ENCODE measurements around the gene MUSK. TPM values are rescaled to one million over a fixed set of nuclear protein-coding genes. Genes with fewer than 3 reads are reported as not detected.

Gene MUSK
- total and polyA plus RNA-seq, 2 donors (not counting 3 experiments of a cell fraction or from before 2014, with no cell fraction given) = 0.08 TPM; not detected in 1

DNA sequence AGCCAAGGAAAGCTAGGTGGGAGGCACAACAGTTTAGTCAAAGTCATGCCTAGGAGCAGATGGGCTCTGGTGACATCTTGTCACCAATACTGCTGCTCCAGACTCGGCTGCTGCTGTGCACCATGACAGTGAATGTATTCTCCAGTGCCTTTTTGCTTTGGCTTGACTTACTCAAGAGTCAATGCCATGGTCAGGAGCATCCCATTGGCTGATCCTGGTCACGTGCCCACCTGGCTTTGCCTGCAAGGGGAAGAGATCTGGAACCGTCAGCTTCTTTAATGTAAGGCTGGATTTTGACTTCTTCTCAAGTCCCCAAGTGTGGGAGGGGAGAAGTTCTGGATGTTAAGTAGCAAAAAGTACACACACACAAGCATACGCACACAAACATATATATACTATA, 19.9 kb upstream of the MUSK start:
- Histone ChIP-seq H3K36me3 (ENCODE audit: control insufficient read depth in 2 of 2, extremely low read depth in 1 of 2, insufficient read depth in 2 of 2, low read length in 2 of 2) (no peaks in the 10 kb centered on the region), H3K4me3 (replicated peaks in 1 of 3; ENCODE audit: insufficient read depth in 1 of 3, low read depth in 1 of 3, low read length in 3 of 3) (no peak overlapping the region), H3K4me2 (ENCODE audit: insufficient read depth, low read length) (no peak overlapping the region), H2AFZ (ENCODE audit: low read depth, low read length) (no peak overlapping the region), H3K4me1 (ENCODE audit: control insufficient read depth, extremely low read depth, insufficient read depth, low read length) (peaks cover 6% of the 10 kb centered on the region), H3K27me3 (ENCODE audit: control insufficient read depth in 2 of 2, insufficient read depth in 2 of 2, low read length in 2 of 2) (no peaks in the 10 kb centered on the region), H3K9me3 (replicated peaks; ENCODE audit: control insufficient read depth, insufficient read depth, low read length) (no peaks in the 10 kb centered on the region), H3K27ac (ENCODE audit: insufficient read depth, low read depth, low read length) (no peak overlapping the region), H3K79me2 (ENCODE audit: control insufficient read depth, insufficient read depth, low read length) (no peaks in the 10 kb centered on the region), H3K9me1 (replicated peaks; ENCODE audit: control insufficient read depth, extremely low read depth, insufficient read depth, low read length) (no peaks in the 10 kb centered on the region), H4K20me1 (replicated peaks; ENCODE audit: control insufficient read depth, extremely low read depth, insufficient read depth, low read length) (no peaks in the 10 kb centered on the region), H3K9ac (replicated peaks; ENCODE audit: extremely low read depth, insufficient read depth, low read length) (no peak overlapping the region)
- TF ChIP-seq POLR2AphosphoS5 (IDR thresholded peaks at IDR 0.05; ENCODE audit: insufficient read depth, low read depth, low read length) (no peak), MYC (IDR thresholded peaks at IDR 0.05; ENCODE audit: low read depth, low read length) (no peak), EZH2 (IDR thresholded peaks at IDR 0.05; ENCODE audit: borderline replicate concordance, low read depth, low read length, severe bottlenecking) (no peak), JUN (IDR thresholded peaks at IDR 0.05; ENCODE audit: borderline replicate concordance, insufficient read depth, insufficient read length, low read depth) (no peak), FOS (IDR thresholded peaks at IDR 0.05; ENCODE audit: borderline replicate concordance, insufficient read depth, low read length) (no peak), GATA2 (IDR thresholded peaks at IDR 0.05; ENCODE audit: insufficient read depth, insufficient read length, low read depth, low read length) (no peak), POLR2A (IDR thresholded peaks at IDR 0.05; ENCODE audit: low read depth, low read length) (no peak), MAX (IDR thresholded peaks at IDR 0.05; ENCODE audit: insufficient read depth, insufficient read length) (no peak), CTCF (IDR thresholded peaks at IDR 0.05; ENCODE audit: extremely low read depth in 1 of 2, insufficient read depth in 1 of 2, low read depth in 1 of 2, low read length in 2 of 2) (no peak)
- no peak for FAIRE-seq
- intact Hi-C loops (cut with micrococcal nuclease) = no loop called here
- ChIA-PET CTCF (no interaction called here), POLR2A (no interaction called here)
- DNase-seq (ENCODE audit: low read depth, low spot score) = no peak
- BruUV-seq (replicated peaks) = no TSS peak
- dilution Hi-C loops (cut with MboI; ENCODE audit: extremely low pct_ligation_motif_present, low sequenced_read_pairs) = no loop called here

Measured in endothelial cell of umbilical vein (primary cell).